ENCODE results near the gene VOPP1.
"Not testable (repeated sequence)": the region's sequence is repeated elsewhere in the genome, so short reads cannot be mapped to it uniquely, and the experiment has no call there.

VOPP1 gene

DNA sequence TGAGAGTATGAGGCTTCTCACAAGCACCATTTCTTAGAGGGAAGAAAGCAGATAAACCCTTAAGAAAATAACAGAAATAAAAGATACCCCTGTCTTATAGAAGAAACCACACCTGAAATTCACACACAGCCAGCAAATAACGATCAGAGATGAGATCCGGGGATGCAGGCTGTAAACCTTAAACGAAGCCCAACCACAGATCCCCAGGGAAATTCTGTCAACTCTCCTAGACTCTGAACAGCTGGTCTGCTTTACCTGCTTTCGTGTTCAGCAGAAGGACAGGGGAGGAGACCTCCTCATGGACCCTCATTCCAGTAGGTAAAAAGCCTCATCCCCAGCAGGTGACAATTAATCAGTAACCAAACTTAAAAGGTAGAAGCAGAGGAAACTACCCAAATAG, 45.0 kb downstream of the VOPP1 start:
- no peak for FAIRE-seq

DNA sequence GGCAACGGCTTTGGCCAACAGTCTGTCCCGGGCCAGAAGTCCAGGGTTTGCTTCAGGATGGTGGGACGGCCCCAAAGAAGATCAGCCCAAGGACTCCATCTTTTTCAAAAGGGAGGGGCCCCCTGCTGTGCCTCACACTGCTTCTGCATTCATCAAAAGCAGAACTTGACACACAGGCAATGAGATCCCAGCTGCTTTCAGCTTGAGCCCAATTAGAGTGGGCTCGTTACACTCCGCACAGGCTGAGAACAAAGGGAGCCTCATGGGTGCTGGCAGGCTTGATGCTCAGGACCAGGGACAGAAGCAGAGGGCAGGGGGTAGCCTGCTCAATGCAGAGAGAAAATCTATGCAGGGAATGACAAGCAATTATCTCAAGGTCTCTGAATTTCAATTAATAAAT, 45.5 kb downstream of the VOPP1 start:
- no peak for FAIRE-seq

DNA sequence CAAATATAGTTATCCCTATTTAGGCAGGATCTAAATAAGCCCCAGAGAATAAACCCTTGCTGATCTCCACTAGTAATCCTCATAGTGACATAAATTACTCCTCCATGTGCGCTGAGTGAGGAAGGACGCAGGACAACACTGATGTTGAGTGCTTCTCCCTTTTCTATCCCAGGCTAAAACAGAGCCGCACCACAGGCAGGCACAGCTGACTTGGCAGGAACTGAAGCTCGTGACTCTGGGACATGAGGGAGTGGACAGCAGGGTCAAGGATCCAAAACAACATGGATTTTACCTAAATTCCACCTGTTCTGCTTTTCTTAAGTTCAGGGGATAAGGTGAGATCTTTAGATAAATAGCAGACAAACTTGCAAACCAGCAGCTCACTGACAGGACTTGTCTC, 46.0 kb downstream of the VOPP1 start:
- no peak for FAIRE-seq

DNA sequence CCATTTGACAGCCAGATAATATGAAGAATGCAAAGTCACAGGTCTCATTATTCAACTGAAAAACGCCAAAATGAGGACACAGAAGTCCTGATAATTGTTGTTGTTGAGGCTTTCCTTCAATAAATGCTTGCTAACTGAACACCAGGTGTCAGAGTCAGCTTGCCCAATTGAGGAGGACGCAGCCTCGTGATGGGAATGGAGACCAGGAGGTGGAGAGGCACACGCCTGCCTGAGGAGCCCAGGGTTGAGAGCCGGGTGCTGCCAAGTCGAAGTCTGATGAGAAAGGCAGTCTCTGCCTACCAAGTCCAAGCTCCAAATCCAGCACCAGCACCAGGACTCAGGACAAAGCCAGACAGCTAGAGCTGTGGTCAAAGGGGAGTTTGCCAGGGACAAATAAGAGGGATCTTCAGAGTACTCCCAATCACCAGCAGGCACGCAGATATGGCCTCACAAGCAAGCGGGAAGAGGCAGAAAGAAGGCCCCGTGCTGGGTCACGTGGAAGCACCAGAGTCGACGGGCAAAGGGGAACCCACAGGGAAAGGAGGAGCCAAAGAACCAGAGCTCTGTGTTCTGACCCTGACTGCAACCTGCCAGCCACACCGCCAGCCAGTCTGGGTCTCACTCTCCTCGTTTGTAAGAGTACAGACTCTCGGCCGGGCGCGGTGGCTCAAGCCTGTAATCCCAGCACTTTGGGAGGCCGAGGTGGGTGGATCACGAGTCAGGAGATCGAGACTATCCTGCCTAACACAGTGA, 47.6 kb downstream of the VOPP1 start:
- FAIRE-seq, result no peak

DNA sequence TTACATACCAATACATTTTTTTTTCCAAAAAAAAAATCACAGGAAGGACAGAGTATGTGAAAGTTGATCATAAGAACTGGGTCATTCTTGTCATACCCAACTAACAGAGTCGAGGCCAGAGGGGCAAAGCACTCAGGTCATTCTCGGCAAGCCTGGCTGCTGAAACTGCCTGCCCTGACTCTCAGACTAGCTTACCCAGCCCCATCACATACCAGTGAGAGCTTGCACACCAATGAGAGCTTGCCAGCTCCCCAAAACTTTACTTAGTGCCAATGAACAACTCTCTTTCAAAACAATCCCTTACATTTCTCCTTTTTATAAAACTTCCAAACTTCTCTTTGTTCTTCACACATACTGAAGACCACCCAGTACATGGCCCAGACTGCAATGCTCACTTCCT, 48.9 kb downstream of the VOPP1 start:
- FAIRE-seq, result no peak

DNA sequence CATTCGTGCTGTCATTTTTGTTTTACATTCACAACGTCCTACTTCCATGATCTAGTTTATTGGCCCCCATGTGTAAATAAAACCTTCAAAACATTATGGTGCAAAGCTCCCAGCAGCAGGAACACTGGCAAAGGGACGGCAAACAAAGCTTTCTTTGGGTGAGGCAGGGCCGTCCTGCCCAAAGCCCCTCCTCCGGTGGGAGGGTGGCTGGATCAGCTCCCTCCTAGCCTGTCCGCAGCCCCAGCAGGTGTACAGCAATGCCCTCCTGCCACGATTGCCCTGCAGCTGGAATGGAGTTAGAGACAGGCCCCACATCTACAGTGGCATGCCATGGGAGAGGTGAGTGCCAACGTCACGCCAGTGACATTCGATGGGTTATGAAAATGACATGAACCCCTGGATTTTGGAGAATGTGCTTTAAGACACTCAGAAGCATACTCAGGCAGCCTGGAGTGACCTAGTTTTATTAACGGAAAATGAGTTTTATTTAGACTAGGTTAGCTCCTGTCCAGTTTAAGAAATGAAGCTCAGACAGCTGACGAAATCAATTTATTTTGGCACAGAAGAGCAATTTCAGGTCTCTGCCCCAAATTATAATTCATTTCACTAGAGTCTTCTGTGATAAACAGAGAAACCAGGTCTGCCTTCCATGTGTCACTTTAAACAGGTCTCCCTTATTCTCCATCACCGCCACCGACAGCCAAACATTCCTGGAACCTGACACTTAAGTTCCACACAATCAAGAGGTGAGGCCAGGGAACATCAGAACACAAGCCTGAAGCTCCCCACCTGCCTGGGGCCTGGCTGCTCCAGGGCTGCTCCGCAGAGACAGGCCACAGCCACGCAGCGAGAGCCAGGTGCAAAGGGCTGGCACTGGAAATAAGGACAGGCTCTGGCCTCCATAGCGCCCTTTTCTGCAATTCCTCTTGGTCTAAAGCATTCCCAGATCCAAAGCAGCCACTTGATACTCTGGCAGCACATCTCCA, 50.1 kb downstream of the VOPP1 start:
- FAIRE-seq, result no peak

DNA sequence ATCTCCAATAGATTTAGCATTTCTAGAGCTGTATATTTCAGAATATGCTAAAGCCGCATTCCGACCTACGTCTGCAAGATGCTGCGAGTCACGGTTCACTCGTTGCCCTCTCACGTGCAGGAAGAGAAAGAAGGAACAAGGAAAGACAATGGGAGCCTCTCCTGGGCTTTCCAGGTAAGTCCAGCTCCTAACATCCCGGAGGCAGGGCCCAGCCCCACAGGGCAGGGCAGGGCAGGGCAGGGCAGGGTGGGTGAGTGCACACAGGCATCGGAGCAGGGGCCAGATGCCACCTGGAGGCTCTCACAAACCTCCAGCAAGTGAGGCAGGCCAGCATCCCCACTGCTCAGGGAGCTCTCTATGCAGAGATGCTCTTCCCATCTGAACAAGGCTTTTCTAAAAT, 50.8 kb downstream of the VOPP1 start:
- no peak for FAIRE-seq

DNA sequence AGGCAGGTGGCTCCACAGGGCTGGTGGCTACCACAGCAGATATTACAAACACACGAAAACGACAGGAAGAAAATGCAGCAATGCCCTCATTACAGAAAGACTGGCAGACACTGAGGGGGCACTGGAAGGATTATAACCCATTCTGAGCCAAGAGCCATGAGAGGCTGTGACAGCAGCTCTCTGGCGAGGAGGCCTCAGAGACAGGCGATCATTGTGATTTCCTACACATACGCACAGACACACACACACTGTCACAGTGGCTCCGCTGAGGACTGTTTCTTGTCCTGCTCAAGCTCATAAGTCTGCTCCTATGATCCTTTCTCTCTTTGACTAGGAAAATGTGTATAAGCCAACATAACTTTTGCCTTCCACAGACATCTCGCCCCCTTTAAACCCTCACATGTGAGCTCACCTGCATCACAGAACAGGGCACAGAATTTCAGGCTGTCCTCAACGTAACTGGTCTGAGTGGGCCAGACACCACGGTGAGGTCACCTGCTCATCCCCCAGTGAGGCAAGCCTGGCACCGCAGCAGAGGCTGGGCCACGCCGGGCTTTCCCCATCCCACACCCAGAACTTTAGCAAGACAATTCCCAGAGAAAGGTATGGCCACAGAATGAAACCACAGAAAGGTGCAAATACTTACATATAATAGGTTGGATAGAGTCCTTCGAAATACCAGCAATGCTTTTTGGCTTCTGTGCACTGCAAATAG, 51.7 kb downstream of the VOPP1 start:
- FAIRE-seq, result no peak

DNA sequence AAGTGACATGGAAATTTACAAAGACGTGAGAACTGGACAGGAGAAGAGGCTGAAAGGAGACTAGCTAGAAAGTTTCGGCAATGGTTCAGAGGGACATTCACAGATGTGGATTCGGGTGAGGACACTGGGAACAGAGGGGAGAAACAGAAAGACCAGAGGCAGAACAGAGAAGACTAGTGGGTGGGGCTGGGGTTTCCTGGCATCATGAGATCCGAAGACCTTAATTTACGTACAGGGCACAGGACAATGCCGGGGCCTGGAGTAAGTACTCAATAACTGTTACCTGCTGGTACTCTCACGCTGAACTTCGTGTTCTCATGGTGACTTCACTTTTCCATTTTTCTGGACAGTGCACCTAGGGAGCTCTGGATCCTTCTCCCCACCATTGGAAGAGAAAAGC, 53.5 kb downstream of the VOPP1 start:
- no peak for FAIRE-seq

DNA sequence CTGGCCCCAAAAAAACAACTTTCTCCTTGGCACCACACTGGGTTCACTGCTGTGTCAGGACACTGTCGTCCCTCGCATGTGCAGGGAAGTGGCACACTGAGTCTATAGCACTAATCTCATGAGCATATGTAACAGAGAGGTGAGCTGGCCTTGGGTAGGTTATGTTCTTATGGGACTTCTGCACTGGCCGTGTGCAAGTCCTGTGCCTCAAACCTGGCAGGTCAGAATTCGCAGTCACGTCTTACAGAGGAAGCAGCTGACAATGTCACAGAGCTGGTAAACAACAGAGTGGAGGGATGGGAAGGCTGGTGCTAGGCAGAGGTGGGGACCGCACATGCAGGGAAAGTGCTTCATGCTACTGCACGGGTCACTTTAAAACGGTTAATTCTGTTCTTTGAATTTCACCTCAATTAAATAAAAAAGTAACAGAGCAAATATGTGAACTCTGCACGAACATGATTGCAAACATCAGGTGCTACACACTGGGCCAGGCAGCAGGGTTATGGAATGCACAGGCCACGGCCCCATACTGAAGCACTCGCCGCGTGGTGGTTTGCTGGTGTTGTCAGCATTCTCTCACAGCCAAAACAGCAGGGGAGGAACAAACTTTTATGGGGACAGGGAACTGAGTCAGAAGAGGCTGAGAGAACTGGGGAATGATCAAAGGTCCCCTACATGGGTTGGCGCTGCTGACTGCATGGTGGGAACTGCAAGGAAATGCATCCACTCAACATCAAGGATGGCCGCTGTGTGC, 54.2 kb downstream of the VOPP1 start:
- FAIRE-seq, result no peak

DNA sequence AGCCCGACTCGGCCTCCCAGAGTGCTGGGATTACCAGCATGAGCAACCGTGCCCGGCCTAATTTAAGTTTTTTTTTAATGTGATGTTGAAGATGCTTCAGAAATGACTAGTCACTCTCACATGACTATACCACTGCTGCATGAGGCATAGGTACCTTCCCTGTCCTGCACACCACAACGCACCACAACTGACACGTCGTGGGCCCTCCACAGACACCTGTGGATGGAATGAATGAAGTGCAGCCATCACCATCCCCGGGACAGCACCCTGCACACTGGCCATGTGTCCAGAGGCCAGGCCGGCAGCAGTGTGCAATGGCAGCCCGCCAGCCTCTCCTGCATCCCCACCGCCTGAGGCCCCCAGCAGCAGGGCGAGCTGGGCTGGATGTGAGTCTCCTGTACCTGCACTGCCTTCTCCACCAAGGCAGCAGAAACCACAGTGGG, 55.1 kb downstream of the VOPP1 start:
- FAIRE-seq, result no peak

DNA sequence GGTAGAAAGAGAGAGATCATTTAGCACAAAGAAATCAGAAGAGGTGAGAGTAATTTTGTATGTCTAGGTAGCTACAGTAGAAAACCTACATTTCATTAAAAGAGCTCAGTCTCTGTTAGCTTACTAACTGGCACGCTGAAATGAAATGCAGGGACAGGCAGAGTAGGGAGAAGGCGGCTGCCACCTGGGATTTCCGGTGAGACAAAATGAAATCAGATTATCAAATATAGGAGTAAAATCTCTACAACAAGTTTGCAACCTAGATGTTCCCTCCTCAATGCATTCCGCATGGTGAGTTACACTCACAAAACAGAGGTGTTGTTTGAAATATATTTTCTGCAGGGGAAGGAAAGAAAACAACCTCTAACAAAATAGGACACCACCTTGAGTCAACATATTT, 55.9 kb downstream of the VOPP1 start:
- no peak for FAIRE-seq

DNA sequence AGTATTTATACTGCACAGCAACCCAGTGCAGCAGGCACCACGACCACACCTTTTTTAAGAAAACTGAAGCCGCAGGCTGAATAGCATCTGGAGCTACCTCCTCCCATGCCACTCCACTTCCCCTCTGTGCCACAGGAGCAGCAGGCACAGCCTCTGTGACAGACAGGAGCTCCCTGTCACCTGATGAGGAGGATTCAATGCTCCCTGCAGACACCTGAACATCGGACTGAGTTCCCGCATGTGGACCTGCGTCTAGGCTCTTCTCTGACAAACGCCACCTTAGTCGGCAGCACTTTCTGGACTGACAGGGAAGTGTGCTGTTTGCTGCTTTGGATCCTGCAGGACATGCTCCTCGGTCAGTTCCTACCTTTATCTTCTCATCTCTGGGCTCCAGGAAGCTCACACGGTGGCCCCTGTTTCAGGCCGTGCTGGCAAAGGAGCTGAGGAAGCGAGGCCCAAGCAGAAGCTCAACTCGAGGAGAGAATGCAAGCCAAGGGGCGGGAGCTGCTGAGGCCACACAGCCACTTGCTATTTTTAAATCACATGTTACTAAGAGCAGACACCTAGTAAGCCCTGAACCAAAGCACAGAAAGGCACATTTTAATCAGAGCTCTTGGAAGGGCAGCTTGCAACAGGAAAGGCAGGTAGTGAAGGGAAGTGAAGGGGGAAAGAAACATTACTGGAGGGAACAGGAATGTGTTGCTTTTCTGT, 56.6 kb downstream of the VOPP1 start:
- no peak for FAIRE-seq

DNA sequence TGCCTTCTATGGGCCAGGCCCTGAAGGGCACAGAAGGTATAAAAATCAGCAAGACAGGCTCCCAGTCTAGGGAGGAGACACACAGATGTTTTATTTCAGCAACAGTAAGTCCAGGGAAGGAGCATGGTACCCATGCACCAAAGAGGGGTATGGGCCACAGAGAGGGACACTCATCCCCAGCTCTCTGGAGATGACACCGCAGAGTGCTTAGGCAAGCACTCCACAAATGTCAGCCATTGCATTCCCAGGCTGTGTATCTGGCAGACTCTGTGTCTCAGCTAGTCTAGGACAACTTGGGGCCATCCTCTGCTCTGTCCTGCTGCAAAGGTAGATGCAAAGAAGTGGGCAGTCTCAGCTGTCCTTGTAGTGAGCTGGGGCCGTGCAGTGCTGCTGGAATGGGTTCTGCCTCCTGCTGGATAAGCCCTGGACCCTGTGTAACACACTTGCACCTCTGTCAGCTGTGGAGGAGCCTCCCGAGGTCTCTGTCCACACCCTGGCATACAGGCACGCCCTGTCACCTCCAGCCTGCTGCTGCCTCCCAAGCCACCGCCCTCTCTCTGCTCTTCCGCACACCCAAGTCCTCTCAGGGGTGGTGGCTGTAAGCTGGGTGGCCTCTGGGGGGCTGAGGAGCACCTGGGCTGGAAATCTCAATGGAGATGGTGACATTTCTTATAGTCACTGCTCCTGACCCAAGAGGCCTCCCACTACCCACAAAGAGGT, 57.6 kb downstream of the VOPP1 start:
- no peak for FAIRE-seq

DNA sequence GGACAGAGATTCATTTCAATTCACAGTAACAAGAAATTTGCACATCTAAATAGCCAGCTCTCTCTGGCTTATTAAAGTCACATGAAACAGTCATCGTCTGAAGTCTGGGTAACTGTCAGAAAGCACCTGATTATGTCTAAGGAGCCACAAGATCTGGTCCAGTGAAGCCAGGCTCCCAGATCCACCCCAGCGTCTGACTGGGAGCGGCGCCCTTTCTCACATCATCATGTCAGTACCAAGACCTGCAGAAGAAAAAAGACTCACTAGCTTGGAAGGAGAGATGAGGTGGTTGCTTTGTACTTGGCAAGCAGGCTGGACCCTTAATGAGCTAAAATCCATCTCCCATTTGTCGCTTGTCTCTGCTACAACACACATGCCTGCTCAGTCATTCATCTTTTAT, 58.4 kb downstream of the VOPP1 start:
- FAIRE-seq, result no peak

DNA sequence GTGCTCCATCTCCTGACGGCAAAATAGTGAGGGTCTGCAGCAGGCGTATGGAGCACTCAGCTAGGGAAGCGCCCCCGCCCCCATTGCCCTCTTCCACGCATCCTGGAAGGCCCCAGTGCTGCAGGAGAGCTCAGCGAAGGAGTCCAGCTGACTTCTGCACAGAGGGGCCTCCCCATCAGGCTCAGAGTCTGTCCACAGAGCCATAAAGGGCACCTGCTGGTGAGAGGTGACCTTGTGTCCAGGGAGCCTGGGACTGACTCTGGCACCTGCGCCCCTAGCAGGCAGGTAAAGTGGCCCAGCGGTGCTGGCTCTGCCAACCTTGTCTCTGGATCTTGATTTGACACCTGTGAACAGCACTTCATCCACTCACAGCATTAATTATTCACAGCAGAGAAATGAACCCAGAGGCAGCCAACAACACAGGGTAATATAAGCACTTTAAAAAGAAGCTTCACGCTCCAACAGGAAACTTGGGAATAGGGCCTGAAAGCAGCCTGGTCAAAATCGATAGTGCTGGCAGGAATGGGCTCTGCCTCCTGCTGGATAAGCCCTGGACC, 59.6 kb downstream of the VOPP1 start:
- FAIRE-seq, result no peak

DNA sequence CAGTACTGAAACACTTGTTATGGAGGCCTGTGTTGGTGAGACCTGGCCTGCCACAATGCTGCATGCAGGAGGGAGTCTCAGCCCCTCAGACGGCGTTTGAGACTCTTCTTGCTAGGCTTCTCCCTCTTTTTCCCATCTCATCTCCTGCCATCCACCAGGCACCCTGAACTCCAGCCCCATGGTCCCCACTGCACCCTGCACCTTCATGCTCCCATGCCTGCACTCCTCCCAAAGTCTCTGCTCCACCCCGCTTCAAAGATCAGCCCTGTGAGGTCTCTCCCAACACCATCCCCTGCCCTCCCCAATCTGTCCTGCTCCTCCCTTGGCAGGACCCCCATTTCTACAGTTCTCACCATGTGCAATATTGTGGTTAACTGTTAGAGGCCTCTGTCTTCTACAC, 61.7 kb downstream of the VOPP1 start:
- no peak for FAIRE-seq

DNA sequence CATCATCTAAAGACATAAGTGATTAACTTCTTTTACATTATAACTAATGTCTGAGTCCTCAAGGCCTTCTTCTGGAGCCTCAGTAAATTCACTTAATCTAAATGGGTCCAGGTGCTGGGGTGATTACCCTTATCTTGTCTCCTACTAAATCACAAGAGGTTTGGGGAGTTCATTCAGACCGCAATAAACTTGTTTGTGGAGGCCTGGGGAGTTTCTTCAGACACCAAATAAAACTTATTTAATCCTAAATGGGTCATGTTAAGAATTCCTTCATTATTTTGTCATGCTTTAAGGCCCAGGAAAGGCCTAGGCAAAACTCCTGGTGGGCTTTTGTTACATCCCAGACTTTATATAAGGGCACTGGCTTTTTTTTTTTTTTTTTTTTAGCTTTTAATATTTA, 62.1 kb downstream of the VOPP1 start:
- not testable (repeated sequence) for FAIRE-seq

DNA sequence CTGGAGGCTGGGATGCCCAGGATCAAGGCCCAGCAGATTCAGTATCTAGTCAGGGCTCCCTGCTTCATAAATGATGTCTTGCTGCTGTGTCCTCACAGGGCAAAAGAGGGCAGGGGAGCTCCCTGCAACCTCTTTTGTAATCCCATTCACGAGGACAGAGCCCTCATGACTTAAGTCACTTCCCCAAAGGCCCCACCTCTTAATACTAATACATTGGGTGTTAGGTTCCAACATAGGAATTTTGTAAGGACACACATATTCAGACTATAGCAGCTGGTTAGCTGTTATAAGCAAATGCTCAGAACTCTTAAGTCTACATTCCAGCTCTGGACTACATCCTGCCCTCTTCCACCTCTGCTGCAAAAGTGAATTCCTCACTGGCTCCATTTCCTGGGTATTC, 63.0 kb downstream of the VOPP1 start:
- FAIRE-seq, result no peak

DNA sequence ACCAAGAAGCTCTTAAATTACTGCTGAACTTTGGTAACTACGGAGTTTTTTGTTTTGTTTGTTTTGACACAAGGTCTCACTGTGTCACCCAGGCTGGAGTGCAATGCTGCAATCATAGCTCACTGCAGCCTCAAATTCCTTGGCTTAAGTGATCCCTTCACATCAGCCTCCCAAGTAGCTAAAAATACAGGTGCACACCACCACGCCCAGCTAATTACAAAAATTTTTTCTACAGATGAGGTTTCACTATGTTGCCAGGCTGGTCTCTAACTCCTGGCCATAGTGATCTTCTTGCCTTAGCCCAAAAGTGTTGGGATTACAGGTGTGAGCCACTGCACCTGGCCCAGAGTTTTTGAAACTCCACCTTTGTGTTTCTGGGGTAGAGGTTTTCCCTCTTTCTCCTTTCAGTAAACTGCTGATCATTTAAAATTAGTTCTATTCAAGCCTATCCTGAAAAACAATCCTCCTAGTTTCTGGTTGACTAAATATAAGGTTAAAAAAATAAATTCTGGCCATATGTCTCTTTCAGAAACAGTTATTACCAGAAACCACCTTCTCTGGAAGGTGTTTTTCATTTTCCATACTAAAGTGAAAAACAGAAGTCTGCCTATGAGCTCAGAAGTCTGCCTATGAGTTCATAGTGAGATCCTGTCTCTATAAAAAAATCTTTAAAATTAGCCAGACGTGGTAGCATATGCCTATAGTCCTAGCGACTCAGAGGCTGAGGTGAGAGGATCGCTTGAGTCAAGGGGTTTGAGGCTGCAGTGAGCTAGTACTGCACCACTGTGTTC, 63.9 kb downstream of the VOPP1 start:
- FAIRE-seq, result no peak

All from islet of Langerhans (tissue), 1 donor.